HG03457 (cell line): ENCODE measurements around the gene CSMD2.

Source experiments
- ATAC-seq: cut with Tn5 transposase; IDR thresholded peaks from one replicate; pipeline ENCODE4 v1.9.1; 2021; ENCODE audit warnings: moderate number of reproducible peaks; ENCODE audit not compliant: unreplicated experiment

The CSMD2 gene

GRCh38 chr1:33696962-33697361 lies 468.1 kb downstream of the CSMD2 start:
- ATAC-seq = no peak

GRCh38 chr1:33696311-33696710 lies 468.7 kb downstream of the CSMD2 start:
- no peak for ATAC-seq

GRCh38 chr1:33692206-33693188 lies 472.5 kb downstream of the CSMD2 start:
- no peak for ATAC-seq

- no peak for ATAC-seq
These were observed 478.0 kb downstream of the CSMD2 start for GRCh38 chr1:33687000-33687399.

GRCh38 chr1:33686551-33686950 lies 478.5 kb downstream of the CSMD2 start:
- ATAC-seq = no peak

GRCh38 chr1:33685256-33685655 lies 479.8 kb downstream of the CSMD2 start:
- no peak for ATAC-seq

GRCh38 chr1:33684396-33685179 lies 480.4 kb downstream of the CSMD2 start:
- ATAC-seq = no peak

GRCh38 chr1:33683913-33684312 lies 481.1 kb downstream of the CSMD2 start:
- no peak for ATAC-seq

- ATAC-seq = no peak
These were observed 482.7 kb downstream of the CSMD2 start for GRCh38 chr1:33682371-33682770.

GRCh38 chr1:33680281-33680840 lies 484.7 kb downstream of the CSMD2 start:
- ATAC-seq = no peak

- ATAC-seq = no peak
These were observed 494.5 kb downstream of the CSMD2 start for GRCh38 chr1:33670567-33670966.

- ATAC-seq = no peak
These were observed 496.3 kb downstream of the CSMD2 start for GRCh38 chr1:33668695-33669094.

- ATAC-seq = no peak
These were observed 497.4 kb downstream of the CSMD2 start for GRCh38 chr1:33667386-33668282.

- ATAC-seq = no peak
These were observed 498.4 kb downstream of the CSMD2 start for GRCh38 chr1:33666616-33667015.

GRCh38 chr1:33661811-33662454 lies 503.1 kb downstream of the CSMD2 start:
- ATAC-seq = no peak

- ATAC-seq = no peak
These were observed 504.1 kb downstream of the CSMD2 start for GRCh38 chr1:33660956-33661355.

GRCh38 chr1:33660244-33660643 lies 504.8 kb downstream of the CSMD2 start:
- no peak for ATAC-seq

GRCh38 chr1:33659641-33660040 lies 505.4 kb downstream of the CSMD2 start:
- ATAC-seq = no peak

- ATAC-seq = no peak
These were observed 507.2 kb downstream of the CSMD2 start for GRCh38 chr1:33657833-33658232.

GRCh38 chr1:33656467-33657005 lies 508.5 kb downstream of the CSMD2 start:
- ATAC-seq = no peak
